HepG2 (cell line): ENCODE data around the gene MAPK12. TPM values are rescaled to one million over a fixed set of nuclear protein-coding genes. Genes with fewer than 3 reads are reported as not detected.
A peak's percentile ranks its signal among the peaks of the same experiment; 100 is the strongest.

Source experiments
- CEBPZ ChIP-seq: IDR thresholded peaks from 2 replicates; pipeline ENCODE4 v1.6.1; 2012; ENCODE audit warnings: low read length, improper control_type of control experiment
- ETV5 ChIP-seq: IDR thresholded peaks from 2 replicates; pipeline ENCODE4 v1.6.1; 2018; ENCODE audit warnings: missing biosample characterization, missing genetic modification reagents, inconsistent platforms, borderline replicate concordance
- EZH2 ChIP-seq: conservative IDR thresholded peaks from 2 replicates; pipeline ENCODE4 v1.6.1; 2012; ENCODE audit warnings: mild to moderate bottlenecking, low read depth, low read length, moderate library complexity
- KDM2A ChIP-seq: sonication (generic); formaldehyde crosslinking; IDR thresholded peaks from 2 replicates; pipeline ENCODE4 v1.4.0; 2020; ENCODE audit warnings: low read depth, missing genetic modification reagents, borderline replicate concordance
- MLLT10 ChIP-seq: sonication (generic); formaldehyde crosslinking; IDR thresholded peaks from 2 replicates; pipeline ENCODE4 v1.4.0; 2020; ENCODE audit warnings: missing genetic modification reagents
- POGK ChIP-seq: sonication (generic); formaldehyde crosslinking; conservative IDR thresholded peaks from 2 replicates; pipeline ENCODE4 v1.8.0; 2022; ENCODE audit warnings: mild to moderate bottlenecking, moderate library complexity, missing genetic modification reagents
- SMARCE1 ChIP-seq: fragments of 450-650 bp; IDR thresholded peaks from 2 replicates; pipeline ENCODE4 v1.6.1; 2017; ENCODE audit warnings: borderline replicate concordance
- SRY ChIP-seq: sonication (generic); formaldehyde crosslinking; IDR thresholded peaks from 2 replicates; pipeline ENCODE4 v1.8.0; 2022; ENCODE audit warnings: mild to moderate bottlenecking, missing genetic modification reagents
- ZBTB14 ChIP-seq: sonication (generic); formaldehyde crosslinking; IDR thresholded peaks from 2 replicates; pipeline ENCODE4 v1.4.0; 2020; ENCODE audit warnings: missing genetic modification reagents
- ZBTB7A ChIP-seq: sonication (generic); formaldehyde crosslinking; IDR thresholded peaks from 2 replicates; pipeline ENCODE4 v1.8.0; 2022; ENCODE audit warnings: mild to moderate bottlenecking, missing genetic modification reagents
- ZNF276 ChIP-seq: sonication (generic); formaldehyde crosslinking; IDR thresholded peaks from 2 replicates; pipeline ENCODE4 v1.4.0; 2020; ENCODE audit warnings: mild to moderate bottlenecking, low read depth, missing genetic modification reagents
- polyA plus RNA-seq, 8 experiments: library from polyadenylated mRNA; depleted of rRNA in 3 of 8; stranded (reverse) in 7 of 8; unstranded in 1 of 8; fragments of >200 nt; fragmentation: Illumina TruSeq in 4 of 8; extraction: Trizol in 4 of 8; gene quantifications; 2 replicates each; pipeline versions ENCODE4 v1.2.1 to v1.2.3, GENCODE V29; 2011 to 2016; ENCODE audit warnings: low read depth in 4 of 8, missing spikeins in 1 of 8, mixed read lengths in 1 of 8; ENCODE audit not compliant: insufficient read depth in 1 of 8
- total RNA-seq, 5 experiments: library from RNA; depleted of rRNA; stranded (reverse); fragments of >200 nt; fragmentation: Illumina TruSeq; extraction: Trizol; gene quantifications; 2 replicates each; pipeline ENCODE4 v1.2.3, GENCODE V29; 2016; ENCODE audit warnings: low read depth in 1 of 5
- TF ChIP-seq, protein P1 (sequence below): sonication (generic); formaldehyde crosslinking; IDR thresholded peaks from 2 replicates; pipeline ENCODE4 v1.4.0; 2020; ENCODE audit warnings: low read depth, missing genetic modification reagents
- TF ChIP-seq, protein P2 (sequence below): sonication (generic); formaldehyde crosslinking; IDR thresholded peaks from 2 replicates; pipeline ENCODE4 v1.5.0; 2020; ENCODE audit warnings: missing genetic modification reagents, mild to moderate bottlenecking, borderline replicate concordance

The MAPK12 gene
- total and polyA plus RNA-seq, 2 of the 13 experiments (the other 11 are each of a cell fraction or from before 2014, with no cell fraction given): 22.2 to 23.3 TPM

GRCh38 chr22:50252082-50253045 is 9.1 kb downstream of the MAPK12 start (continued):
- no peak for TF ChIP-seq SMARCE1
- no peak for TF ChIP-seq MLLT10 (CRISPR knock-in tag)
- peak; percentile 77; the same call in 1 of the 2 replicates for TF ChIP-seq ZBTB7A (CRISPR knock-in tag)
- TF ChIP-seq ZBTB14: no peak
- no peak for TF ChIP-seq ZNF276 (CRISPR knock-in tag)
- TF ChIP-seq CEBPZ: no peak
- TF ChIP-seq, protein P1, sequence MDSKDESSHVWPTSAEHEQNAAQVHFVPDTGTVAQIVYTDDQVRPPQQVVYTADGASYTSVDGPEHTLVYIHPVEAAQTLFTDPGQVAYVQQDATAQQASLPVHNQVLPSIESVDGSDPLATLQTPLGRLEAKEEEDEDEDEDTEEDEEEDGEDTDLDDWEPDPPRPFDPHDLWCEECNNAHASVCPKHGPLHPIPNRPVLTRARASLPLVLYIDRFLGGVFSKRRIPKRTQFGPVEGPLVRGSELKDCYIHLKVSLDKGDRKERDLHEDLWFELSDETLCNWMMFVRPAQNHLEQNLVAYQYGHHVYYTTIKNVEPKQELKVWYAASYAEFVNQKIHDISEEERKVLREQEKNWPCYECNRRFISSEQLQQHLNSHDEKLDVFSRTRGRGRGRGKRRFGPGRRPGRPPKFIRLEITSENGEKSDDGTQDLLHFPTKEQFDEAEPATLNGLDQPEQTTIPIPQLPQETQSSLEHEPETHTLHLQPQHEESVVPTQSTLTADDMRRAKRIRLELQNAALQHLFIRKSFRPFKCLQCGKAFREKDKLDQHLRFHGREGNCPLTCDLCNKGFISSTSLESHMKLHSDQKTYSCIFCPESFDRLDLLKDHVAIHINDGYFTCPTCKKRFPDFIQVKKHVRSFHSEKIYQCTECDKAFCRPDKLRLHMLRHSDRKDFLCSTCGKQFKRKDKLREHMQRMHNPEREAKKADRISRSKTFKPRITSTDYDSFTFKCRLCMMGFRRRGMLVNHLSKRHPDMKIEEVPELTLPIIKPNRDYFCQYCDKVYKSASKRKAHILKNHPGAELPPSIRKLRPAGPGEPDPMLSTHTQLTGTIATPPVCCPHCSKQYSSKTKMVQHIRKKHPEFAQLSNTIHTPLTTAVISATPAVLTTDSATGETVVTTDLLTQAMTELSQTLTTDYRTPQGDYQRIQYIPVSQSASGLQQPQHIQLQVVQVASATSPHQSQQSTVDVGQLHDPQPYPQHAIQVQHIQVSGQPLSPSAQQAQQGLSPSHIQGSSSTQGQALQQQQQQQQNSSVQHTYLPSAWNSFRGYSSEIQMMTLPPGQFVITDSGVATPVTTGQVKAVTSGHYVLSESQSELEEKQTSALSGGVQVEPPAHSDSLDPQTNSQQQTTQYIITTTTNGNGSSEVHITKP (CRISPR knock-in tag): 0 out of 2 replicates have a peak, but pooled peaks have one; percentile 54
- 0 out of 2 replicates have a peak, but pooled peaks have one; percentile 25 for TF ChIP-seq KDM2A (CRISPR knock-in tag)
- TF ChIP-seq EZH2: no peak
- TF ChIP-seq, protein P2, sequence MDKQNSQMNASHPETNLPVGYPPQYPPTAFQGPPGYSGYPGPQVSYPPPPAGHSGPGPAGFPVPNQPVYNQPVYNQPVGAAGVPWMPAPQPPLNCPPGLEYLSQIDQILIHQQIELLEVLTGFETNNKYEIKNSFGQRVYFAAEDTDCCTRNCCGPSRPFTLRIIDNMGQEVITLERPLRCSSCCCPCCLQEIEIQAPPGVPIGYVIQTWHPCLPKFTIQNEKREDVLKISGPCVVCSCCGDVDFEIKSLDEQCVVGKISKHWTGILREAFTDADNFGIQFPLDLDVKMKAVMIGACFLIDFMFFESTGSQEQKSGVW: no peak
- TF ChIP-seq SRY (CRISPR knock-in tag): no peak
- no peak for TF ChIP-seq ETV5 (CRISPR knock-in tag)
- no peak for TF ChIP-seq POGK (CRISPR knock-in tag)
